Heart left ventricle (tissue), 13 donors: Measurements from ENCODE around the gene DCX.

Experiments
- CTCF ChIP-seq, 12 donors: fragments of 200-600 bp; sonication (generic) in 4 of 12; IDR thresholded peaks; one replicate each; pipeline versions ENCODE4 v1.5.0 to v1.8.0; 2018 to 2022; ENCODE audit warnings: antibody characterized with exemption in 12 of 12, mild to moderate bottlenecking in 5 of 12
- POLR2A ChIP-seq, 2 donors: fragments of 450-650 bp; IDR thresholded peaks; one replicate each; pipeline ENCODE4 v1.6.1; 2017; ENCODE audit warnings: antibody characterized with exemption in 2 of 2, mild to moderate bottlenecking in 2 of 2, moderate library complexity in 2 of 2
- donor health status: ischemic (EF 13 %, LVEDD 7.1; RV severe dilation, severe dysfunction).
- donor health status: DM: no; HTN: yes; CAD: no.
- donor health status: DM: no; HTN: no; CAD: no.
- donor health status: ischemic (EF 25% LVEDD 6.9; RV normal size, moderate dysfunction).
- donor health status: ischemic (EF 25% LVEDD 5.7; RV mildly dilated, moderate dysfunction).
- donor health status: ischemic (EF 35%, LVEDD 5.7; RV mildly dilated, moderate dysfunction).
- donor health status: nonischemic (EF 11% LVEDD 7.7; RV severe dilation, severe dysfunction).
- donor health status: DM: yes; HTN: yes; CAD: no.
- donor health status: PGD.
- donor health status: ischemic (EF 29% LVEDD 5.4; RV normal size, mild dysfunction).
- donor health status: nonischemic (EF 23%, LVEDD 6.1; RV moderate dilation, normal function).

- TF ChIP-seq POLR2A (IDR thresholded peaks at IDR 0.05) (no peak), CTCF (IDR thresholded peaks at IDR 0.05) (no peak)
Measured at GRCh38 chrX:111361751-111362150, 50.2 kb downstream of the DCX start.
